ENCODE measurements around the gene S100A16.

The S100A16 gene

GRCh38 chr1:153639280-153639679 is 26.3 kb upstream of the S100A16 start:
- no peak for DNase-seq (ENCODE audit: extremely low spot score, insufficient read length, low read depth)
- no peak for FAIRE-seq

DNA sequence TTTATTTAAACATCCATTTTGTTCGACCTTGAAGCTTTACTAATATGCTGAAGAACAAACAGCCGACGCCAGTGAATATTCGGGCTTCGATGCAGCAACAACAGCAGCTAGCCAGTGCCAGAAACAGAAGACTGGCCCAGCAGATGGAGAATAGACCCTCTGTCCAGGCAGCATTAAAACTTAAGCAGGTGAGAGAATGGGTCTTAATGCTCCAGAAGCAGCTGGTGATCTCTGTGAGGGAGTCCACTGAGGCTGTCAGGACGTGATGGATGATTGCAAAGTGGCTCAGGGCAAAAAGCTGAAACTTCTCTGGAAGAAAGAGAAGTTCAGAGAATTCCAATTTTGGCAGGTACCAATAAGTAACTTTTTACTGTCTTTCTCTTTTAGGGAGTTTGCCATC is 25.3 kb upstream of the S100A16 start:
- FAIRE-seq, result no peak
- DNase-seq (ENCODE audit: extremely low spot score, insufficient read length, low read depth), result no peak

DNA sequence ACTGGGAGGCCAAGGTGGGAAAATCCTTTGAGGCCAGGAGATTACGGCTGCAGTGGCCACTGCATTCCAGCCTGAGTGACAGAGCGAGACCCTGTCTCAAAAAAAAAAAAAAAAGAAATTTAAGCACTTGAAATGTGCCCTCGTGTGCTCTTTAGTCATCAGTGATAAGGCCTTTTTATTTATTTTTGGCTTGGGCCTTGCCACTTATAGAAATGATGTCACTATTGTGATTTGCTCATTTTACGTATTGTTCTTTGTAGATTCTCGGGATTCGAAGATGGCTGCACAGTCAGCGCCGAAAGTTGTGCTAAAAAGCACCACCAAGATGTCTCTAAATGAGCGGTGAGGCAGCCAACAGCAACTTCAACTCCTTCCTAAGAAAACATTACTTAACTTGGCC is 23.4 kb upstream of the S100A16 start:
- FAIRE-seq (no peak), DNase-seq (ENCODE audit: extremely low spot score, insufficient read length, low read depth) (no peak)

DNA sequence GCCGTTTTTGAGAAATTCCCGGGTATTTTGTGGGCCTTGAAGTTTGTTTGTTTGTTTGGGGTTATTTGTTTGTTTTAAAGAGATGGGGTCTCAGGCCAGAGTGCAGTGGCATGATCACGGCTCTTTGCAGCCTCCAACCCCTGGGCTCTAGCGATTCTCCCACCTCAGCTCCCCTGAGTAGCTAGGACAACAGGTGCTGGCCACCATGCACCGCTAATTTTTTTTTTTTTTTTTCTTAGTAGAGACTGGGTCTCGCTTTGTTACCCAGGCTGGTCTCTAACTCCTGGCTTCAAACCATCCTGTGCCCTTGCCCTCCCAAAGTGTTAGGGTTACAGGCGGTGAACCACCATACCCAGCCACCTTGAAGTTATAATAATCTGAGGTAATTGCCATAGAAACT is 22.9 kb upstream of the S100A16 start:
- no peak for FAIRE-seq

DNA sequence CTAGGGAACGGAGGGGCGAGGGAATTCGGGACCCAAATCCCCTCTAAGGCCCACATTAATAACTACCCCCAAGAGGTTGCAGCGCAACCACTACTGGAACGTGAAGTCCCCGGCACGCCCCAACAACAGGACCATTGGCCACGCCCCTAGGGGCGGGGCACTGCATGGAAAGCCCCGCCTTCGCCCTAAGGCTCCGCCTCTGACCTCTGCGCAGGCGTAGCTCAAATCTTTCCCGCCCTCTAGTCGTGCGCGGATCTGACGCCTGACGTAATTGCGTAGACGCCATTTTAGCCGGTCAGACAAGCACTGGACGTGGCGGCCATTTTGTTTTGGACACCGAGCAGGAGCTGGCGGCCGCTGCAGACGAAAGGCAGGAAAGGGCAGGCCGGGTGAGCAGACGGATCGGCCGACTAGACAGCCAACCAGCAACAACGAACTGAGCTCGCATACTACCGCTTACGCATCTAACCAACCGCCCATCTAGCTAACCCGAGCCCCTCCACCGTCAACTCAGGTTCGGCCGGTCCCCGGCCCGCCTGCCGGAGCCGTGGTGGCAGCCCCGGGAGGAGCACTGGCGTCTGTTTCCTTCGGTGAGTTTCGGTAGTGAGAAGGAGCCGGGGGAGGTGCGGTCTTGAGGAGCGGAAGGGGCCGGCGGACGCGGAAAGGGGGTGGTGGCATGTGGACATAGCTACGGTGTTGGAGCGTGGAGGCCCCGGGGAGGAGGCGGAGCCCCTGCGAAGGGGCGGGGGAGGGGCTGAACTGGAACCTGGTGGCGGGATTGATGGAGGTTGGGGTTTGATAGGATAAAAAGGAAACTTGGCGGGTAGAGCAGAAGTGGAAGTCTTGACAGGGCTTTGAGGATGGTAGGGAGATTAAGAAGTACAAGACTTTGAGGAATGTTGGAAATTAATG is 21.1 kb upstream of the S100A16 start, which contains the start of gene CHTOP:
Gene CHTOP (plus strand): TSS at position 313 of the 912 bp plus-strand sequence. CDS start 2,523 bp downstream, outside the sequence.
- FAIRE-seq, result peak; percentile 97
- peak; percentile 95 for DNase-seq (ENCODE audit: extremely low spot score, insufficient read length, low read depth)

More for the DNA sequence above, 22.9 kb upstream of the S100A16 start:
- DNase-seq (ENCODE audit: extremely low spot score, insufficient read length, low read depth), result no peak

DNA sequence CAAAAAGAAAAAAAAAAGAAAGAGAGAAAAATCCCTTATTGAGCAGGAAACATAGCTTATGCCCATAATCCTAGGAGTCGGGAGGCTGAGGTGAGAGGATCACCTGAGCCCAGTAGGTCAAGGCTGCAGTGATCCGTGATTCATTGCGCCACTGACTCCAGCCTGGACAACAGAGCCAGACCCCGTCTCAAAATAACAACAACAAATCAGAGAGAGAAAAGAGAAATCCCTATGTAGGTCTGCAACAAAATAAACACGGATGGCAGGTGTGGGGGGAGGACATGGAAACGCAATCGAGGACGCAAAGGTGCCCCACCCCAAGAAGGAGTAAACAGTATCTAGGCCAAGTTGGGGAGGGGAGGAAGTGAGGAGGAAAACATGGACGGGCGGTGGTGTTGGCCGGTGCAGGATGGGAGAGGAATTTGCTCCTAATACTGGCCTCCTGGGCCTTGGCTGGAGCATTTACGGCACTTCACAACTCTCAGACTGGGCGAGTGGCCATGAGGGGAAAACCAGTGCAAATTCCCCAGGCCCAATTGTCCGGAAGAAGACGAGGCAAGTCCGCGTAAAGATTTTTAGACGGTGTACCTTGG is 20.3 kb upstream of the S100A16 start:
- no peak for DNase-seq (ENCODE audit: extremely low spot score, insufficient read length, low read depth)
- no peak for FAIRE-seq

DNA sequence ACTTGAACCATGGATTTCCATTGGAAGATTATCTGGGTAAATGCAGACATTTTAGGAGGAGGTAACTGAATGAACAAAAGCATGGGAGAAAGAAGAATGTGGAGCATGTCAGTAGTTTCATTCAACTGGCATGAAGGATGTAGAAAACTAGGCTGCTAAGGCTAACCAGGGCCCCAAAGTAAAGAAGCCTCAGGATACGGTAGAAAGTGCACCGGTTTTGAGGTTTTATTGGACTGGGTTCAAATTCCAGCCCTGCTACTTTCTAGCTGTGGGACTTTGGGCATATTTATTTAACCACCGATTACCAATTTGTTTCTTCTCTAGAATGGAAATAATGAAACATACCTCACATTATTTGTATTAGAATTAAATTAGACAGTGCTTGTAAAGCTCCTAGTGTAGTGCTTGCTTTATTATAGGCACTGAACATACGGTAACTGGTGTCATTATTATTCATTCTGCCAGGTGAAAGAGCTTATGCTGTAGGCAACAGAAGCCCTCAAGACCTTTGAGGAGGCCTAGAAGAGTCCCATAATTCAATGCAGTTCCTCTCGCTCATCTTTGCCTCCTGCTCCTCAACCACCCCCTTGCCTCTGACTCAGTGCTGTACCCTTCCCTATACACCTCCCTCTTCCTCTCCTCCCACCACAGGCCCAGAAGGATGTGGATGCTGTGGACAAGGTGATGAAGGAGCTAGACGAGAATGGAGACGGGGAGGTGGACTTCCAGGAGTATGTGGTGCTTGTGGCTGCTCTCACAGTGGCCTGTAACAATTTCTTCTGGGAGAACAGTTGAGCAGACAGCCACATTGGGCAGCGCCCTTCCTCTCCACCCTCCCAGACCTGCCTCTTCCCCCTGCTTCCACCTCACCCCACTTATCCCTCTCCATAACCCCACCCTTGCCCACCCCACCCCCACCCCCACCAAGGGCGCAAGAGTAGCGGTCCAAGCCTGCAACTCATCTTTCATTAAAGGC is 18.4 kb upstream of the S100A16 start:
- DNase-seq (ENCODE audit: extremely low spot score, insufficient read length, low read depth) (no peak), FAIRE-seq (no peak)

- DNase-seq (ENCODE audit: extremely low spot score, insufficient read length, low read depth) (no peak), FAIRE-seq (no peak)
These were observed 17.4 kb upstream of the S100A16 start for GRCh38 chr1:153630384-153630783.

DNA sequence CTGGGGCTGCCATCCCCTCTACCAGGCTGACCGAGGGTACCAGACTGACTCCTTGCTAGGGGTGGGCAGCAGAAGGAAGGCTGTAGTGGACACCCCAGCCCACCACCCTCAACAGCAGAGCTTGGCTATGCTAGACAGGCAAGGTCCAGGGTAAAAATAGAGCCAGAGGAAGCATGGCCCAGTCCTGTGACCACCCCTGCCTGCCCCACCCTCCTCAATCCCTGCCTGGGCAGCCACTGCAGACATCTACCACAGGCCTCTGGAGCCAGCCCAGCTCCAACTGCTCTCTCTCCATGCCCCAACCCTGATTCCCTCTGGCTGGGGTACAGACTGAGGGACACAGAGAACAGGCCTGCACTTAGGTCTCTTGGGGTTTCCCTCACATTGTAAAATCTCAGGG is 17.0 kb upstream of the S100A16 start:
- FAIRE-seq (no peak), DNase-seq (ENCODE audit: extremely low spot score, insufficient read length, low read depth) (no peak)

- no peak for DNase-seq (ENCODE audit: extremely low spot score, insufficient read length, low read depth)
- no peak for FAIRE-seq
These were observed 16.4 kb upstream of the S100A16 start for GRCh38 chr1:153629343-153629665.

GRCh38 chr1:153628638-153629342 is 15.9 kb upstream of the S100A16 start:
- FAIRE-seq, result no peak

GRCh38 chr1:153627715-153628626 is 15.0 kb upstream of the S100A16 start, which contains the start of gene S100A1:
S100A1 (plus strand) TSS chr1:153628434; CDS start chr1:153630522, 2,088 bp downstream.
- FAIRE-seq, result no peak
- no peak for DNase-seq (ENCODE audit: extremely low spot score, insufficient read length, low read depth)

More at GRCh38 chr1:153628638-153629342, 15.9 kb upstream of the S100A16 start:
- no peak for DNase-seq (ENCODE audit: extremely low spot score, insufficient read length, low read depth)

- no peak for FAIRE-seq
- no peak for DNase-seq (ENCODE audit: extremely low spot score, insufficient read length, low read depth)
These were observed 14.2 kb upstream of the S100A16 start, which contains the start of gene S100A13 for GRCh38 chr1:153626904-153627714. S100A13 (minus strand) TSS chr1:153627505; CDS start chr1:153626472, 1,033 bp downstream.

GRCh38 chr1:153626477-153626903 is 13.6 kb upstream of the S100A16 start:
- FAIRE-seq, result no peak
- DNase-seq (ENCODE audit: extremely low spot score, insufficient read length, low read depth), result no peak

DNA sequence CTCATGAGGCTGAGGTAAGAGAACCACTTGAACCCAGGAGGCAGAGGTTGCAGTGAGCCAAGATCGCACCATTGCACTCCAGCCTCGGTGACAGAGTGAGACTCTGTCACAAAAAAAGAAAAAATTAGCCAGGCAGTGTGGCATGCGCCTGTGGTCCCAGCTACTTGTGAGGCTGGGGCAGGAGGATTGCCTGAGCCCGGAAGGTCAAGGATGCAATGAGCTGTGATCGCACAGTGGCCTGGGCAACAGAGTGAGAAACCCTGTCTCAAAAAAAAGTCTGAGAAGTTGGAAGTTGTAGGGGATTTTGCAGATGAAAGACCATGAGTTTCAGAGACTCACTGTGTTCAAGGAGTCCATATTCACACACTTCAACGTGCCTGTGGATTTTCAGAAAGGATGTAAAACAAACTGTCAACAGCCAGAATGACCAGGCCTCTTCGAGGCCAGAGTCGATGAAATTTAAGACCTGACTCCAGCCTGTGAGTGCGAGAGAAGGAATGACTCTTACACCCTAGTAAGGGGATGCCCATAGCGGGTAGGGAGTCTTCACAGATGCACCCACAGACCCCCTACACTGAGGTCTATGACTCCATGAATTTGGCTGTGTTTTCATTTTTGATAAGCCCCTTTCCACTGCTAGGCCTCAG is 12.2 kb upstream of the S100A16 start:
- FAIRE-seq (no peak), DNase-seq (ENCODE audit: extremely low spot score, insufficient read length, low read depth) (no peak)

DNA sequence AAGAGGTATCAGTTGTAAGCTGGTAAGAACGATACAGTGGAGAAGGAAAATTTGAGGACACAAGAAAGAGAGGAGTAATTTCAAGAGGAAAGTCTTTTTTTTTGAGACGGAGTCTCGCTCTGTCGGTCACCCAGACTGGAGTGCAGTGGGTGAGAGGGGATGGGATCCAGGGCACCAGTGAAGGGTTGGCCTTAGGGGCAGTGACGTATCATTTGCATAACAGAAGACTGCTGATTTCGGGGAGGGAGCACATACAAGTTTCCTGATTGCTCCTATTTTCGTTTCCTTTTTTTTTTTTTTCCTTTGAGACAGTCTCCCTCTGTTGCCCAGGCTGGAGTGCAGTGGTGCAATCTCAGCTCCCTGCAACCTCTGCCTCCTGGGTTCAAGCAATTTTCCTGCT is 10.2 kb upstream of the S100A16 start:
- FAIRE-seq (no peak), DNase-seq (ENCODE audit: extremely low spot score, insufficient read length, low read depth) (no peak)

GRCh38 chr1:153619171-153619570 is 6.2 kb upstream of the S100A16 start:
- no peak for FAIRE-seq
- no peak for DNase-seq (ENCODE audit: extremely low spot score, insufficient read length, low read depth)

Measured in GM18507 (cell line).